ENCODE results near the gene TMEM59L. TPM values are rescaled to one million over a fixed set of nuclear protein-coding genes. Genes with fewer than 3 reads are reported as not detected.

TMEM59L gene
- total and polyA plus RNA-seq, 2 of the 4 experiments (the other 2 are of a cell fraction): under 0.01 to 5.9 TPM

DNA sequence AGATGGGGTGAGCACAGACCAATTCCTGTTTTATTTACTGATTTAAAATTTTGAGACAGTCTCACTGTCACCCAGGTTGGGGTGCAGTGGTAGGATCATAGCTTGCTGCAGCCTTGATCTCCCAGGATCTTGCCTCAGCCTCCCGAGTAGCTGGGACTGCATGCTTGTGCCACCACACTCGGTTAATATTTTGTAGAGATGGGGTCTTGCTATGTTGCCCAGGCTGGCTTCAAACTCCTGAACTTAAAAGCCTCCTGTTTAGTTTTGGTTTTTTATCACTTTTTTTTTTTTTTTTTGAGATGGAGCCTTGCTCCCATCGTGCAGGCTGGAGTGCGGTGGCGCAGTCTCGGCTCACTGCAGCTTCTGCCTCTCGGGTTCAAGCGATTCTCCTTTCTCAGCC lies 36.3 kb upstream of the TMEM59L start:
- Histone ChIP-seq H2AFZ (replicated peaks; ENCODE audit: low read length, poor library complexity) (no peak overlapping the region), H3K18ac (ENCODE audit: low read depth, low read length) (no peak overlapping the region), H2AK9ac (replicated peaks; ENCODE audit: low read depth, low read length, poor library complexity) (no peak overlapping the region), H3K27me3 (ENCODE audit: control insufficient read depth, insufficient read depth, low read length) (no peaks in the 10 kb centered on the region), H3K23ac (ENCODE audit: low read depth, low read length) (no peak overlapping the region), H4K8ac (ENCODE audit: low read depth in 2 of 2, low read length in 2 of 2) (no peak overlapping the region), H4K5ac (ENCODE audit: low read depth, low read length) (no peak overlapping the region), H3K9ac (ENCODE audit: low read depth, low read length) (no peak overlapping the region), H3K36me3 (ENCODE audit: control insufficient read depth, insufficient read depth, low read length) (peaks cover 40% of the 10 kb centered on the region), H3K4ac (ENCODE audit: low read depth, low read length) (no peak overlapping the region), H4K20me1 (ENCODE audit: insufficient read depth, low read length) (peaks cover 55% of the 10 kb centered on the region), H2BK120ac (ENCODE audit: low read depth, low read length) (no peak overlapping the region), H3K14ac (replicated peaks; ENCODE audit: low read depth, low read length) (no peak overlapping the region), H3K79me1 (ENCODE audit: low read depth in 1 of 2, low read length in 2 of 2) (peaks cover 18 to 41% of the 10 kb centered on the region in 2 experiments; a peak in 3 of 4 replicates), H3K27ac (ENCODE audit: insufficient read depth, low read length) (no peak overlapping the region), H2BK20ac (ENCODE audit: low read depth, low read length) (no peak overlapping the region), H2BK15ac (ENCODE audit: low read depth, low read length) (no peak overlapping the region), H3K4me2 (ENCODE audit: low read depth, low read length) (no peak overlapping the region), H2AK5ac (ENCODE audit: low read depth, low read length) (no peak overlapping the region), H3K4me1 (ENCODE audit: control insufficient read depth, insufficient read depth, low read length) (peaks cover 10% of the 10 kb centered on the region), H4K91ac (ENCODE audit: insufficient read depth, low read depth, low read length) (no peak overlapping the region), H3K9me1 (ENCODE audit: insufficient read depth, low read length) (peaks cover 11% of the 10 kb centered on the region), H3K56ac (ENCODE audit: extremely low read depth, insufficient read depth, low read length) (no peak overlapping the region), H3K9me3 (ENCODE audit: control insufficient read depth, insufficient read depth, low read length) (no peaks in the 10 kb centered on the region), H2BK5ac (ENCODE audit: low read depth, low read length, poor library complexity, severe bottlenecking) (no peak overlapping the region), H3K4me3 (ENCODE audit: insufficient read depth, low read depth, low read length) (no peak overlapping the region)
- in situ Hi-C loops (cut with MboI; ENCODE audit: low sequenced_read_pairs) (loop anchor here (10.0 kb wide), 1 partner anchor 122 kb away; no protein-coding TSS in a partner anchor), dilution Hi-C loops (cut with HindIII; ENCODE audit: low sequenced_read_pairs, unreplicated experiment) (no loop called here), intact Hi-C loops (cut with micrococcal nuclease) (no loop called here)
- TF ChIP-seq MAZ (IDR thresholded peaks at IDR 0.05; ENCODE audit: borderline replicate concordance, low read depth, low read length) (no peak), MAFK (IDR thresholded peaks at IDR 0.05; ENCODE audit: low read depth, low read length) (no peak), SMC3 (IDR thresholded peaks at IDR 0.05; ENCODE audit: low read depth, low read length) (no peak)
- BruUV-seq (replicated peaks): no TSS peak
- ChIA-PET POLR2A (ENCODE audit: unreplicated experiment) (interaction anchor here (0.5 kb wide), 1 partner anchor 18 kb away, joined by 3 read pairs; no protein-coding TSS in a partner anchor), CTCF (interaction anchor here (1.0 kb wide), 1 partner anchor 13 kb away, joined by 3 read pairs; no protein-coding TSS in a partner anchor)
- WGBS, 2 experiments (ENCODE audit: extremely low coverage in 2 of 2, insufficient read length in 1 of 2): 100% methylated on average over 1 of the region's 8 CpGs; no CpG with 5 or more reads in 1 of the 2 experiments
- DNase-seq: no peak
- ATAC-seq (ENCODE audit: low read depth): no peak

Data from IMR-90 (cell line).